Stimulated activated naive B cell treated with anti-CD40 and anti-IgM and Interleukin-4, amounts not matched to agents 10 μg/mL and 1 μg/mL and 100 μg/mL, for 72 hours (primary cell): ENCODE data around the gene DIPK1C.

Experiments
- ATAC-seq, 2 donors: fragments of 150-1000 bp; cut with Tn5 transposase; replicated peaks; 2 replicates each; pipeline ENCODE4 v1.10.0; 2021; ENCODE audit warnings: moderate library complexity in 1 of 2
- DNase-seq: peaks from one replicate; pipeline ENCODE4 v3.0.0; 2021
- H3K27ac Mint-ChIP-seq: one replicate; pipeline ENCODE4 v1.8.0; 2022; ENCODE audit warnings: mild to moderate bottlenecking, mixed read lengths
- H3K27me3 Mint-ChIP-seq, 2 donors: one replicate each; pipeline ENCODE4 v1.8.0; 2022; ENCODE audit warnings: mixed read lengths in 2 of 2
- H3K36me3 Mint-ChIP-seq, 2 donors: one replicate each; pipeline ENCODE4 v1.8.0; 2022; ENCODE audit warnings: mixed read lengths in 2 of 2, mild to moderate bottlenecking in 1 of 2
- H3K4me1 Mint-ChIP-seq, 2 donors: one replicate each; pipeline ENCODE4 v1.8.0; 2022; ENCODE audit warnings: mixed read lengths in 2 of 2, mild to moderate bottlenecking in 1 of 2
- H3K4me3 Mint-ChIP-seq, 2 donors: one replicate each; pipeline ENCODE4 v1.8.0; 2022; ENCODE audit warnings: mild to moderate bottlenecking in 2 of 2, mixed read lengths in 2 of 2, moderate library complexity in 1 of 2
- H3K9me3 Mint-ChIP-seq, 2 donors: one replicate each; pipeline ENCODE4 v1.8.0; 2022; ENCODE audit warnings: mixed read lengths in 2 of 2, mild to moderate bottlenecking in 1 of 2

DIPK1C gene

DNA sequence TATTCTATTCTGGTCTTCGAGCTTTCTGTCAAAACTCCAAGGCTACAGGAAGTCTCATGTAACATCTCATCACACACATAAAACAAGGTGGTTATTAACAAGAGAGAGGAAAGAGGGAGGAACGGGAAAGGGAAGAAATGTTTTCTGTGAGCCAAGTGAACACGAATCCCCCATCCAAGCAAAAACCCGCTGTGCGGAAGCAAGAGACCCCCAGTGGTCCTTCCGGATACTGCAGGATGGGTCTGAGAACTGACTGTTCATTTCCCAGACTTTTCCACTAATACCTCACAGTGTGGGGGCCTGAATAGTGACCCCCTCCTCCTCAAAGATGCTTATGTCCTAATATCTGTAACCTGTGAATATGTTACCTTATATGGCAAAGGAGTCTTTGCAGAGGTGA lies 19.0 kb upstream of the DIPK1C start:
- DNase-seq: no peak

DNA sequence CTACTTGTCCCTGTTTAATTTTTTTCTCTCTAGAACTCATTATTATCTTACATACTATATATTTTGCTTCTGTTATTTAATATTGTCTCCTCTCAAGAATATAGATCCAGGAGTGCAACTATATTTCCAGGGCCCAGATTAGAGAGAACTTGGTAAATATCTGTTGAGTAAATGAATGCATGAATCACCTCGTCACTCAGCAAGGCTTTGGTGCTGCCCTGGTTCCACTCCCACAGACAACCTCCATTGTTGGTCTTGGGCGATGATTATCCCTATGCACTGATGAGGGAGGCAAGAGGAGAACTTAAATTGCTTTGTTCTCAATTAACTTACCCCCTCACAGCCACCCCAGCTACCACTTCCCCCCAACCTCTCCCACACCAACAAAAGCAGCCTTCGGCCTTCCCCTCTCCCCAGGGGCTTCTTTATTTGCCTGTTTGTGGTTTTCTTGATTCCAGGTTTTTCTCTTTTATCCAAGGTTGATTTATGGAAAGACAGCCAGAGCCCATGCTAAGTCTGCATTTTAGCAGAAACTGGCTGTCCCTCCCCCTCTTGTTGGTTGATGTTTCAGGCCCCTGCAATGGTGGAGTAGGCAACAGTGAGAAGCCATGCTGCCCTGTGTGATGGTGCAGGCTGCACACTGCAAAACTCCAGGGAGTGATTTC lies 17.0 kb upstream of the DIPK1C start:
- DNase-seq: no peak
- H3K4me1 Mint-ChIP-seq: no peaks in the 10 kb centered on the region
- no peak overlapping the region for H3K4me3 Mint-ChIP-seq
- H3K9me3 Mint-ChIP-seq: peaks cover 9% of the 10 kb centered on the region in 2 donors
- H3K27me3 Mint-ChIP-seq: peaks cover 10 to 13% of the 10 kb centered on the region in 2 donors
- no peaks in the 10 kb centered on the region for H3K36me3 Mint-ChIP-seq
- no peak for ATAC-seq
- no peak overlapping the region for H3K27ac Mint-ChIP-seq

More for the DNA sequence above, 19.0 kb upstream of the DIPK1C start:
- Mint-ChIP-seq H3K27ac (no peak overlapping the region), H3K4me1 (no peaks in the 10 kb centered on the region), H3K27me3 (peaks cover 7 to 9% of the 10 kb centered on the region in 2 donors), H3K4me3 (no peak overlapping the region), H3K9me3 (no peaks in the 10 kb centered on the region), H3K36me3 (no peaks in the 10 kb centered on the region)
- ATAC-seq: no peak

DNA sequence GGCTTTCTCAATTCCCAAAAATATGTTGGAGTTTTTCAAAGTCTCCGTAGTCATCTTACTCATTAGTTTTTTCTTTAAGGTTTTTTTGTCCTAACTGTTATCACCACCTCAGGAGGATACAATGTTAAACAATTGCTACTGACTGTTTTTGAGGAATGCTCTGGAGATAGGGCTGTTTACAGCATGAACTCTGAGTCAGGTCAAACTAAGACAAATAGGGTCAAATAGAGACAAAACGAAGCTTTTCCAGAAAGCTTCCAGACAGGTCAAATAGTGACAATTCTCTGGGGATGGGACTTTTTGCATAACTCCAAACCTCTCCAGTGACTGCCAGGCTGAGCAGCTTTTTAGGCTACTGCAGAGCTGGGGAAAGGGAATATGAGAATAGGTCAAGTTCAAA lies 15.2 kb upstream of the DIPK1C start:
- Mint-ChIP-seq H3K4me3 (no peak overlapping the region), H3K27me3 (peaks cover 6 to 15% of the 10 kb centered on the region in 2 donors), H3K36me3 (no peaks in the 10 kb centered on the region), H3K9me3 (peaks cover 9% of the 10 kb centered on the region in 2 donors), H3K27ac (no peak overlapping the region), H3K4me1 (no peaks in the 10 kb centered on the region)
- DNase-seq (no peak), ATAC-seq (no peak)

DNA sequence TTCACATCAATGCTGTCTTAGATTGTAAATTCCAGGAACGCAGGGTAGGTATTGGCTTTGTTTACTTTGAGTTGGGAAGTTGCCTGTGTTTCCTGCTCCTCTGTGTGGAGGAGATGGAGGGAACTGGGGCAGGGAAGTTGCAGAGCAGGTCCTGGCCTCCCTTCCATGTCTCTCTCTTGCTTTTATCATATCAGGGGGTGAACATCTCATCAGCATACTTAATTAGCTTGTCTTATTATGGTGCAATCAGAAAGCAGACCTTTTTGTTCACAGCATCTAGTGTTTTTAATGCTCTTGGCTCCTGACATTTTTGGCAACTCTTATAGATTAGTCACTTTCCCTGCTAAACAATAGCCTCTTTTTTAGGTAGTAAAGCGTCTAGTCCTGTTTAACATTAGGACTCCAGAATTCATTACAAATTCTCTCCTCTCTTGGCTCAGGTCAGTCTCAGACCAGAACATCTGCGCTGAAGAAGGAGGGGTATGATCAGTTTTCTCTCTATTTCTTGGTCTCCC lies 11.5 kb upstream of the DIPK1C start:
- no peak for DNase-seq
- ATAC-seq: no peak
- Mint-ChIP-seq H3K36me3 (no peaks in the 10 kb centered on the region), H3K4me1 (no peaks in the 10 kb centered on the region), H3K27me3 (peaks cover 13 to 21% of the 10 kb centered on the region in 2 donors), H3K27ac (no peak overlapping the region), H3K4me3 (no peak overlapping the region), H3K9me3 (peaks cover 9% of the 10 kb centered on the region in 2 donors)

DNA sequence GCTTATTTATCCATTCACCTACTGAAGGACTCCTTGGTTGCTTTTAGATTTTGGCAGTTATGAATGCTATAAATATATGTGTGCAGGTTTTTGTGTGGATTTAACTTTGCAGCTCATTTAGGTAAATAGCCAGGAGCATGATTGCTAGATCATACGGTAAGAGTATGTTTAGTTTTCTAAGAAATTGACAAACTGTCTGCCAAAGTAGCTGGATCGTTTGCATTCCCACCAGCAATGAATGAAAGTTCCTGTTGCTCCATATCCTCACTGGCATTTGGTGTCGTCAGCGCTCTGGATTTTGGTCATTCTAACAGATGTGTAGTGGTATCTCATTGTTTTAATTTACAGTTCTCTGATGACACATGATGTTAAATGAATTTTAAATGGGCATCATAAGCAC lies 8.7 kb upstream of the DIPK1C start:
- no peak for DNase-seq
- no peak overlapping the region for H3K4me3 Mint-ChIP-seq
- H3K36me3 Mint-ChIP-seq: no peaks in the 10 kb centered on the region
- no peak overlapping the region for H3K27ac Mint-ChIP-seq
- no peak for ATAC-seq
- H3K4me1 Mint-ChIP-seq: no peaks in the 10 kb centered on the region
- peaks cover 20 to 27% of the 10 kb centered on the region in 2 donors for H3K27me3 Mint-ChIP-seq
- peaks cover 7 to 9% of the 10 kb centered on the region in 2 donors for H3K9me3 Mint-ChIP-seq

DNA sequence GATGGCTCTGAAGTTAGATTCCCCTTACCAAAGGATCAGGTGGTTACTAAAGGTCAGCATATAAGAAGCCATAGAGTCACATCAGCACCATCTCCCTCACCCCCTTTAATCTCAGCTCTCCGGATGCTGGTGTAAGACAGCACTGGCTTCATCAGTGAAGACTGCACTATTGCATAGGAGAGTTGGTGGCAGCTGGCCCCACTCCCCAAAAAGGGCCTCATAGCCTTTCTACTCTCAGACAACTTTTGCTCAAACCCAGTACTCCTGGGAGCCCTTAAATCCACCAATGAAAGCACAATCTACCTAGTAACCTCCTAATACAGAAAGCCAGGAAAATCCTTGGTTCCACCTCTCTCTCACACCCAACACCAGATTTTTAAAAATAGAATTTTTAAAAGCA lies 6.9 kb upstream of the DIPK1C start:
- DNase-seq: no peak

DNA sequence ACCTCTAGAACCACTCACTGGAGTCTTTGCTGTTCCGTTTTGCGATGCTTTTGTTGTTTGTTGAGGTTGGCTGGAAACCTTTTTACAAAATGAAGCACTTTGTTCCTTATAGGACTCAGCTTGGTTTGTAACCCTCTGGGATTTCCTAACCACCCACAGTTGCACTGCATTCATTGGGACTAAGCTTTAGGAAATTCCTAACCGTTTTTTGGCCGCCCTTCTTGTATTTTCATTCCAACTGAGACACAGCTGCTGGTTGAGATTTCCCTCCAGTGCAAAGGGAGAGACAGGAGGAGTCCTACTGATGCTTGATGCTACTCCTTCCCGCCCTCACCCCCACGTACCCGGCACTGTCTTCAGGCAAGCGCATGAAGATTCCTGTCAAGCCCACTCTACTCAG lies 6.1 kb upstream of the DIPK1C start:
- Mint-ChIP-seq H3K4me3 (no peak overlapping the region), H3K9me3 (no peaks in the 10 kb centered on the region), H3K4me1 (peaks cover 0 to 9% of the 10 kb centered on the region in 2 donors), H3K27me3 (peaks cover 30 to 33% of the 10 kb centered on the region in 2 donors), H3K27ac (no peak overlapping the region), H3K36me3 (no peaks in the 10 kb centered on the region)
- no peak for DNase-seq
- ATAC-seq: no peak

More for the DNA sequence above, 6.9 kb upstream of the DIPK1C start:
- H3K27me3 Mint-ChIP-seq: peaks cover 23 to 33% of the 10 kb centered on the region in 2 donors
- peaks cover 0 to 2% of the 10 kb centered on the region in 2 donors for H3K4me1 Mint-ChIP-seq
- ATAC-seq: no peak
- no peak overlapping the region for H3K4me3 Mint-ChIP-seq
- no peaks in the 10 kb centered on the region for H3K9me3 Mint-ChIP-seq
- H3K27ac Mint-ChIP-seq: no peak overlapping the region
- no peaks in the 10 kb centered on the region for H3K36me3 Mint-ChIP-seq

DNA sequence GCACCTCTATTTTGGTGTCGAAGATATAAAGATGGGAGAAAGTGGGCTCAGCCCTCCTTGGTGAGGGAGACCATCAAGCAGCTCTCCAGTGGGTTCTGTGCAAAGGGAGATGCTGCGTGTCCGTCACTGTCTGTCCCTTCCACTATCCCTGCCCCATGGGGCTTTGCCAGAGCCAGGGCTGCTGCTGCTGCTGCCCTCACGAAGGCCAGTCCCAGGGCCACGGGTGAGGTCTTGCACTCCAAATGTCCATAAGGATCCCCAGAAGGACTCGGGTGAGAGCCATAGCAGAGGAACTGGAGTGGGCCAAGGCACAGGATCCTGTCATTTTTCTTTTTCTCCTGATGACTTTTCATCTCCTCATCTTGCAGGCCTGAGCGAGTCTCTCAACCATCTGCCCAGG lies 3.7 kb upstream of the DIPK1C start:
- H3K27ac Mint-ChIP-seq: no peak overlapping the region
- H3K36me3 Mint-ChIP-seq: no peaks in the 10 kb centered on the region
- DNase-seq (no peak), ATAC-seq (no peak)
- peaks cover 4 to 26% of the 10 kb centered on the region in 2 donors for H3K4me1 Mint-ChIP-seq
- H3K9me3 Mint-ChIP-seq: no peaks in the 10 kb centered on the region
- peaks cover 38 to 49% of the 10 kb centered on the region in 2 donors for H3K27me3 Mint-ChIP-seq
- no peak overlapping the region for H3K4me3 Mint-ChIP-seq

DNA sequence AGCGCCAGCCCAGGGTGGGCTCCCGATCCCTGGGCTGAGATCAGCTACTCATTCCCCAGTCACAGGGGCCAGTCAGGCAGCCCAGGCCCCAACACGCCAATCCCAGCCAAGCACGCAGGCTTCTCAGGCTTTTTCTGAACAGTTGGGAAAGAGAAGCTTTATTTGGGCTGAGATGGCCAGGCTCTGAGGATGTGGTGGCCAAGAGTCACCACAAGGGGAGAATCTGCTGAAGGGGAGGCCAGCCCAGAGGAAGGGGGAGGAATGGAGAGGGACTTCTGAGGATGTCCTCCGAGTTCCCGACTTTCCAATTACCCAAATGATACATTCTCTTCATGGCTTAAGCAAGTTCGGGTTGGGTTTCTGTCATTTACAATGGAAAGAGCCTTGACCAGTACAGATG lies 2.8 kb upstream of the DIPK1C start:
- no peak overlapping the region for H3K4me3 Mint-ChIP-seq
- ATAC-seq (no peak), DNase-seq (no peak)
- peaks cover 4 to 26% of the 10 kb centered on the region in 2 donors for H3K4me1 Mint-ChIP-seq
- H3K27ac Mint-ChIP-seq: no peak overlapping the region
- H3K36me3 Mint-ChIP-seq: no peaks in the 10 kb centered on the region
- H3K9me3 Mint-ChIP-seq: no peaks in the 10 kb centered on the region
- H3K27me3 Mint-ChIP-seq: peaks cover 38 to 49% of the 10 kb centered on the region in 2 donors

DNA sequence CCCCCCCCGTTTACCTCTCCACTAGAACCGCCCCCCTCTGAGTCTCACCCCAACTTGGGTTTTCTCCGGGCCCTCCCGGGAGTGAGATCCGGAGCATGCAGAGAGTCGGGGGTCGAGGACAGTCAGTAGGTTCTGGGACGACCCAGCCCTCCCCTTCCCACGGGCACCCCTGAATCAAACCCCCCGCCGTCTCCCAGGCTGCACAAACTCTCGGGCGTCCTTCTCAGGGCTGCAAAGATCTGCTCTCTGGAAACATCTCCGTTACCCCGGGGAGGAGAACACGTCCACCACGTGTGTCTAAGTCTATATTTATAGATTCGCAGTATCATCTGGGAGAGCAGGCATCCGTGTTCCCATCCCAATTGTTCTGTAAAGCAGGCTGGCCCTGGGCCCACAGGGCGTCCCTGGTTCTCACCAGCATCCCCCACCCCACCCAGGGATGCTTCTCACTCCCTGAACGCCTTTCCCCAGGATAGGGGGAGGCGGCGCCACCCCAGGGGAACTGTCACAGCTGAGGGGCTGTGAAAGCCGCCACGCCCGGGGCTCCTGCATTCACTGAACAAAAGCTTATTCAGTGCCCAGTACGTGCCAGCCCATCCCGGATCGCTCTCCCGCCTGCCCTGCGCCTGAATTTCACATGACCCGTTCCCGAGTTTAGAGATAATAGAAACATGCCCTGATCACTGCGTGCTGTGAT lies 765 bp upstream of the DIPK1C start:
- Mint-ChIP-seq H3K27me3 (peaks cover 42 to 59% of the 10 kb centered on the region in 2 donors), H3K36me3 (no peaks in the 10 kb centered on the region), H3K4me3 (peak overlapping the region; percentile 79 to 83), H3K4me1 (peaks cover 4 to 33% of the 10 kb centered on the region in 2 donors), H3K27ac (peak overlapping the region; percentile 52), H3K9me3 (no peaks in the 10 kb centered on the region)
- DNase-seq (no peak), ATAC-seq (no peak)

DNA sequence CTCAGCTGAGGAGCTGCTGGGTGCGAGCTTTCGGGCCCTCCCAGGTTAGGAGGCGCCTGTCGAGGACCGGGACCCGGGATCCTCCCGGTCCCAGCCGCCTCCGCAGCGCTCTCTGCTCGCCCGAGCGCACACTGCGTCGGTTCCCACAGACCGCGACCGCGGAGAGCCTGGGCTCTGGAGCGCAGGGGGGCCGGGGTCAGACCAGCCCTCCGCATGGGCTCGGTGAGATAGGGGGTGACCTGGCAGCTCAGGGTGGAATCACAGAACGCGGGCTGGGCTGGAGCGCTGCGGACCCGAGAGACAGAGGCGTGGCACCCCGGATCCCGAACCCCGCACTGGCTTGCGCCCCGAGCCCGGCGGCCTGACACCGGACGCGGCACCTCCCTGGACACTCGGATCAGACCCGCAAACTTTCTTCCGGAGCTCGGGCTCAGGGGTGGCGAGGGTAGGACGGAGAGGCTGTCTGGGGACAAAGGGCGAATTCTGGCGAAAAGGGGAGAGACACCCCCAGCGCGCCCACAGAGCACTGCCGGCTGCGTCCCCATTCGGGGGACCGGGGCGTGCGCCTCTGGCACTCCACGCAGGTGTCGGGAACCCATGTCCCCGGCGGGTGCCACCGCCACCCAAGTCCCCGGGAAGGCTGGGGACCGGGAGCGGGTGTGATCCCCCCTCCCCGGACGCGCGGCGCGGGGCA lies 612 bp downstream of the DIPK1C start:
- Mint-ChIP-seq H3K4me1 (peaks cover 4 to 33% of the 10 kb centered on the region in 2 donors), H3K4me3 (peak overlapping the region; percentile 68 to 81)
- peak; percentile 43 to 54 for ATAC-seq

DNA sequence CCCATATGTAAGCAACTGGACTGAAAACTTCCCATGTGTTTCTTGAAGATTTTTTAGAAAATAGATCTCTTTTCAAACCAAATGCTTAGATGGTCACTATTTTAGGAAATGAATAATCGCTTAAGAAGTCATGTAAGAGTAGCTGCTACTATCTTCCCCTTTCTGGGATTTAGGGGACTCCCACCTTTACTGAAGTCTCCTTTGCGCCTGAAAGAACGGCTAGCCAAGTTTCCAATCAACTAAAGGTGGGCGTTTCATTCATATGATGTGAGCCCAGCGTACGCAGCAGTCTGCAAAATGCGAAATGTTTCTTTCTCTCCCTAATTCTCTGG lies 1.1 kb downstream of the DIPK1C start:
- Mint-ChIP-seq H3K4me1 (peaks cover 4 to 33% of the 10 kb centered on the region in 2 donors), H3K27ac (no peak overlapping the region), H3K4me3 (peak overlapping the region; percentile 68 to 81), H3K27me3 (peaks cover 37 to 54% of the 10 kb centered on the region in 2 donors), H3K36me3 (no peaks in the 10 kb centered on the region), H3K9me3 (no peaks in the 10 kb centered on the region)
- ATAC-seq (peak; percentile 66 to 82), DNase-seq (peak; percentile 13)

More for the DNA sequence above, 612 bp downstream of the DIPK1C start:
- Mint-ChIP-seq H3K27ac (no peak overlapping the region), H3K36me3 (no peaks in the 10 kb centered on the region), H3K27me3 (peaks cover 42 to 59% of the 10 kb centered on the region in 2 donors), H3K9me3 (no peaks in the 10 kb centered on the region)
- peak; percentile 5 for DNase-seq

DNA sequence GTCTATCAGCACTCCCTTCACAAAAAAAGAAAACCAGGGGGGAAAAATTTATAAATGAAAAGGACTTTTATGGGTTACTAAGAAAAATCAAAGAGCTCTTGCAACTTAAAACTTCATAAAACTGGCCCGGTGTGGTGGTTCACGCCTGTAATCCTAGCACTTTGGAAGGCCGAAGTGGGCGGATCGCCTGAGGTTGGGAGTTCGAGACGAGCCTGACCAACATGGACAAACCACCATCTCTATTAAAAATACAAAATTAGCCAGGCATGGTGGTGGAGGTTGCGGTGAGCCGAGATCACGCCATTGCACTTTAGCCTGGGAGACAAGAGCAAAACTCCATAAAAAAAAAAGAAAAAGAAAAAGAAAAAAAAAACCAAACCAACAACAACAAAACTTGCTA lies 1.7 kb downstream of the DIPK1C start:
- no peaks in the 10 kb centered on the region for H3K9me3 Mint-ChIP-seq
- no peaks in the 10 kb centered on the region for H3K36me3 Mint-ChIP-seq
- no peak for DNase-seq
- no peak overlapping the region for H3K27ac Mint-ChIP-seq
- no peak overlapping the region for H3K4me3 Mint-ChIP-seq
- H3K27me3 Mint-ChIP-seq: peaks cover 35 to 58% of the 10 kb centered on the region in 2 donors
- ATAC-seq: no peak
- H3K4me1 Mint-ChIP-seq: peaks cover 4 to 33% of the 10 kb centered on the region in 2 donors

DNA sequence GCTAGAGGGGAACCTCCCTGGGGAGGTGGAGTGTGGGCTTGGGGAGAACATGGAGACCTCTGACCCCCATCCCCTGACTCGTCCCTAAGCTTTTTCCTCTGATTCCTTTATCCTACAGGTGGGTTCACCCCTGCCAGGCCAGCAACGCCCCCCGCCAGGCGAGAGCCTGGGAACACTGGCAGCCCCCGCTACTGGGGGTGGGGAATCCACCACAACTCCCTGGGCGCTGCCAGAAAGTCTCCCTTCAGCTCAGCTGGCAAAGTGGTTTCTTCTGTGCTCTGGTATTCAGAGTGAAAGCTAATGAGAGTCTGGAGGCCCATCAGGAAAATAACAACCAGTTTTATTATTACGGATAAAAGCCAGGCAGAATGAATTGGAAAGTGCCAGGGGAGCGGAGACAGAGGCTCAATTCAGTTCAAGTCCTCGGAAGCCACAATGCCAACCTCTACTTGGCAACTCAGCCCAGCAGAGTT lies 2.8 kb downstream of the DIPK1C start:
- Mint-ChIP-seq H3K27me3 (peaks cover 25 to 49% of the 10 kb centered on the region in 2 donors), H3K9me3 (no peaks in the 10 kb centered on the region), H3K27ac (no peak overlapping the region), H3K36me3 (no peaks in the 10 kb centered on the region), H3K4me1 (peaks cover 4 to 33% of the 10 kb centered on the region in 2 donors), H3K4me3 (no peak overlapping the region)
- DNase-seq (no peak), ATAC-seq (no peak)
